ENCODE results near the gene HSPA12A.

DNA sequence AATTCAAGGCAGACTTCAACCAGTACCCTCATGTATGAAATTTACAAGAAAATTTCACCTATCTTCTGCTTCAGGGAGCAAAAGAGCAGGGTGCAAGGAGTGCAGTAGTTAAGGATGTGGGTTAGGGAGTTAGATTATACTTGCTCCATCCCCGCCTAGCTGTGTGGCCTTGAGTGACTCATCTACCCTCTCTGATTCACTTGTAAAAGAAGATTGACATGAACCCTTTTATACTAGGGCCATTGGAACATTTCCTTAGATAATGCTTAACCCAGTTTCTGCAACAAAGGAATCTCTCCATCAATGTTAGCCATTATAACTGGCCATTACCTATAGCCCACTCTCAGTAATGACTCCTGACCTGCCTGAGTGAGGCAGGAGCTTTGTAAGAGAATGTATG, 10.2 kb upstream of the HSPA12A start:
- TF ChIP-seq, protein P1, sequence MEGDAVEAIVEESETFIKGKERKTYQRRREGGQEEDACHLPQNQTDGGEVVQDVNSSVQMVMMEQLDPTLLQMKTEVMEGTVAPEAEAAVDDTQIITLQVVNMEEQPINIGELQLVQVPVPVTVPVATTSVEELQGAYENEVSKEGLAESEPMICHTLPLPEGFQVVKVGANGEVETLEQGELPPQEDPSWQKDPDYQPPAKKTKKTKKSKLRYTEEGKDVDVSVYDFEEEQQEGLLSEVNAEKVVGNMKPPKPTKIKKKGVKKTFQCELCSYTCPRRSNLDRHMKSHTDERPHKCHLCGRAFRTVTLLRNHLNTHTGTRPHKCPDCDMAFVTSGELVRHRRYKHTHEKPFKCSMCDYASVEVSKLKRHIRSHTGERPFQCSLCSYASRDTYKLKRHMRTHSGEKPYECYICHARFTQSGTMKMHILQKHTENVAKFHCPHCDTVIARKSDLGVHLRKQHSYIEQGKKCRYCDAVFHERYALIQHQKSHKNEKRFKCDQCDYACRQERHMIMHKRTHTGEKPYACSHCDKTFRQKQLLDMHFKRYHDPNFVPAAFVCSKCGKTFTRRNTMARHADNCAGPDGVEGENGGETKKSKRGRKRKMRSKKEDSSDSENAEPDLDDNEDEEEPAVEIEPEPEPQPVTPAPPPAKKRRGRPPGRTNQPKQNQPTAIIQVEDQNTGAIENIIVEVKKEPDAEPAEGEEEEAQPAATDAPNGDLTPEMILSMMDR (IDR thresholded peaks at IDR 0.05): no peak
- TF ChIP-seq POLR2AphosphoS5 (IDR thresholded peaks at IDR 0.05) (no peak), POLR2A (IDR thresholded peaks at IDR 0.05) (no peak), EP300 (IDR thresholded peaks at IDR 0.05) (no peak)
